HepG2 (cell line): ENCODE measurements around the gene WNK2. TPM values are rescaled to one million over a fixed set of nuclear protein-coding genes. Genes with fewer than 3 reads are reported as not detected.
A peak's percentile ranks its signal among the peaks of the same experiment; 100 is the strongest.

Source experiments
- ESRRA ChIP-seq: sonication (generic); formaldehyde crosslinking; IDR thresholded peaks from 2 replicates; pipeline ENCODE4 v1.5.1; 2020; ENCODE audit warnings: mild to moderate bottlenecking, low read depth, missing genetic modification reagents
- FOSL1 ChIP-seq: sonication (generic); formaldehyde crosslinking; IDR thresholded peaks from 2 replicates; pipeline ENCODE4 v1.9.0; 2021; ENCODE audit warnings: missing genetic modification reagents, borderline replicate concordance
- GATAD2A ChIP-seq: IDR thresholded peaks from 2 replicates; pipeline ENCODE4 v1.6.1; 2016
- HNRNPUL1 ChIP-seq: fragments of 200-400 bp; formaldehyde crosslinking; IDR thresholded peaks from 2 replicates; pipeline ENCODE4 v1.6.1; 2017; ENCODE audit warnings: low read depth, mild to moderate bottlenecking, low read length, moderate library complexity
- MAFK ChIP-seq, 2 experiments: IDR thresholded peaks in 1 of 2; conservative IDR thresholded peaks in 1 of 2; 2 replicates each; pipeline ENCODE4 v1.6.1; 2011; ENCODE audit warnings: improper control_type of control experiment in 2 of 2, low read length in 2 of 2
- PRMT3 ChIP-seq: sonication (generic); formaldehyde crosslinking; IDR thresholded peaks from 2 replicates; pipeline ENCODE4 v1.8.1; 2022; ENCODE audit warnings: low read depth, mild to moderate bottlenecking, moderate library complexity, missing genetic modification reagents, borderline replicate concordance
- RFX3 ChIP-seq: IDR thresholded peaks from 2 replicates; pipeline ENCODE4 v1.6.1; 2016; ENCODE audit warnings: missing biosample characterization, missing genetic modification reagents
- SMAD9 ChIP-seq: sonication (generic); formaldehyde crosslinking; IDR thresholded peaks from 2 replicates; pipeline ENCODE4 v1.5.1; 2020; ENCODE audit warnings: mild to moderate bottlenecking, missing genetic modification reagents
- SP5 ChIP-seq: IDR thresholded peaks from 2 replicates; pipeline ENCODE4 v1.6.1; 2016; ENCODE audit warnings: low read depth, borderline replicate concordance
- SYNCRIP ChIP-seq: fragments of 200-400 bp; formaldehyde crosslinking; IDR thresholded peaks from 2 replicates; pipeline ENCODE4 v1.6.1; 2018; ENCODE audit warnings: mild to moderate bottlenecking, low read depth, low read length; ENCODE audit not compliant: insufficient read depth
- U2AF1 ChIP-seq: fragments of 200-400 bp; formaldehyde crosslinking; optimal IDR thresholded peaks from 2 replicates; pipeline ENCODE3; 2017; ENCODE audit warnings: mild to moderate bottlenecking, low read depth, low read length
- ZNF101 ChIP-seq: sonication (generic); formaldehyde crosslinking; IDR thresholded peaks from 2 replicates; pipeline ENCODE4 v1.4.0; 2020; ENCODE audit warnings: mild to moderate bottlenecking, low read depth, missing genetic modification reagents, borderline replicate concordance
- ZNF484 ChIP-seq: sonication (generic); formaldehyde crosslinking; IDR thresholded peaks from 2 replicates; pipeline ENCODE4 v1.5.1; 2020; ENCODE audit warnings: mild to moderate bottlenecking, low read depth, missing genetic modification reagents, borderline replicate concordance
- ZNF567 ChIP-seq: sonication (generic); formaldehyde crosslinking; IDR thresholded peaks from 2 replicates; pipeline ENCODE4 v1.8.1; 2023; ENCODE audit warnings: mild to moderate bottlenecking, missing genetic modification reagents, borderline replicate concordance
- ZSCAN31 ChIP-seq: sonication (generic); formaldehyde crosslinking; IDR thresholded peaks from 2 replicates; pipeline ENCODE4 v1.5.0; 2020; ENCODE audit warnings: low read depth, mild to moderate bottlenecking, missing genetic modification reagents
- polyA plus RNA-seq, 8 experiments: library from polyadenylated mRNA; depleted of rRNA in 3 of 8; stranded (reverse) in 7 of 8; unstranded in 1 of 8; fragments of >200 nt; fragmentation: Illumina TruSeq in 4 of 8; extraction: Trizol in 4 of 8; gene quantifications; 2 replicates each; pipeline versions ENCODE4 v1.2.1 to v1.2.3, GENCODE V29; 2011 to 2016; ENCODE audit warnings: low read depth in 4 of 8, missing spikeins in 1 of 8, mixed read lengths in 1 of 8; ENCODE audit not compliant: insufficient read depth in 1 of 8
- total RNA-seq, 5 experiments: library from RNA; depleted of rRNA; stranded (reverse); fragments of >200 nt; fragmentation: Illumina TruSeq; extraction: Trizol; gene quantifications; 2 replicates each; pipeline ENCODE4 v1.2.3, GENCODE V29; 2016; ENCODE audit warnings: low read depth in 1 of 5
- TF ChIP-seq, protein P1 (sequence below): sonication (generic); formaldehyde crosslinking; IDR thresholded peaks from 2 replicates; pipeline ENCODE4 v1.4.0; 2020; ENCODE audit warnings: missing genetic modification reagents
- TF ChIP-seq, protein P2 (sequence below): IDR thresholded peaks from 2 replicates; pipeline ENCODE4 v1.6.1; 2016; ENCODE audit warnings: missing genetic modification reagents, missing compliant biosample characterization
- TF ChIP-seq, protein P3 (sequence below): sonication (generic); formaldehyde crosslinking; IDR thresholded peaks from 2 replicates; pipeline ENCODE4 v1.4.0; 2020; ENCODE audit warnings: missing genetic modification reagents
- TF ChIP-seq, protein P4 (sequence below): sonication (generic); formaldehyde crosslinking; IDR thresholded peaks from 2 replicates; pipeline ENCODE4 v1.5.1; 2020; ENCODE audit warnings: missing genetic modification reagents, mild to moderate bottlenecking, borderline replicate concordance
- TF ChIP-seq, protein P5 (sequence below): sonication (generic); formaldehyde crosslinking; IDR thresholded peaks from 2 replicates; pipeline ENCODE4 v1.9.0; 2021; ENCODE audit warnings: missing genetic modification reagents, borderline replicate concordance

WNK2 gene
- total and polyA plus RNA-seq, 2 of the 13 experiments (the other 11 are each of a cell fraction or from before 2014, with no cell fraction given): 10.5 to 12.0 TPM

DNA sequence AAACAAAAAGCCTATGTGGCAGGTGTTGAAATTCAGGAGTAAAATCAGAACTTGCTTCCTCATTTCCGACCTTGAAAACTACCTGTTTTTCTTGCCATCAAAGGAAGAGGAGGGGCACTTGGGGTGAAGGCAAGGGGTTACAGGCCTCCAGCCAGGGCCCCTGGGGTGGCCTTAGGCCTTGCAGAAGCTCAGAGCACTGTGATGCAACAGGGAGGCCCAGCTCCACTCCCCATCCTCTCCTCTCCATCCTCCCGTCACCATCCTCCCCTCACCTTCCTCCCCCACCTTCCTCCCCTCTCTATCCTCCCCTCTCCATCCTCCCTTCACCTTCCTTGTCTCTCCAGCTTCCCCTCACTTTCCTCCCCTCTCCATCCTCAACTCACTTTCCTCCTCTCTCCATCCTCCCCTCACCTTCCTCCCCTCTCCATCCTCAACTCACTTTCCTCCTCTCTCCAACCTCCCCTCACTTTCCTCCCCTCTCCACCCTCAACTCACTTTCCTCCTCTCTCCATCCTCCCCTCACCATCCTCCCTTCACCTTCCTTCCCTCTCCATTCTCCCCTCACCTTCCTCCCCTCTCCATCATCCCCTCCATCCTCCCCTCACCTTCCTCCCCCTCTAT, 111.6 kb downstream of the WNK2 start (continued):
- TF ChIP-seq, protein P1, sequence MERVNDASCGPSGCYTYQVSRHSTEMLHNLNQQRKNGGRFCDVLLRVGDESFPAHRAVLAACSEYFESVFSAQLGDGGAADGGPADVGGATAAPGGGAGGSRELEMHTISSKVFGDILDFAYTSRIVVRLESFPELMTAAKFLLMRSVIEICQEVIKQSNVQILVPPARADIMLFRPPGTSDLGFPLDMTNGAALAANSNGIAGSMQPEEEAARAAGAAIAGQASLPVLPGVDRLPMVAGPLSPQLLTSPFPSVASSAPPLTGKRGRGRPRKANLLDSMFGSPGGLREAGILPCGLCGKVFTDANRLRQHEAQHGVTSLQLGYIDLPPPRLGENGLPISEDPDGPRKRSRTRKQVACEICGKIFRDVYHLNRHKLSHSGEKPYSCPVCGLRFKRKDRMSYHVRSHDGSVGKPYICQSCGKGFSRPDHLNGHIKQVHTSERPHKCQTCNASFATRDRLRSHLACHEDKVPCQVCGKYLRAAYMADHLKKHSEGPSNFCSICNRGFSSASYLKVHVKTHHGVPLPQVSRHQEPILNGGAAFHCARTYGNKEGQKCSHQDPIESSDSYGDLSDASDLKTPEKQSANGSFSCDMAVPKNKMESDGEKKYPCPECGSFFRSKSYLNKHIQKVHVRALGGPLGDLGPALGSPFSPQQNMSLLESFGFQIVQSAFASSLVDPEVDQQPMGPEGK (CRISPR knock-in tag): no peak
- TF ChIP-seq HNRNPUL1 (no peak), SYNCRIP (no peak), FOSL1 (no peak), RFX3 (no peak), ZNF484 (CRISPR knock-in tag) (no peak), ZNF101 (no peak), ZSCAN31 (no peak), U2AF1 (no peak), GATAD2A (peak; percentile 45; the same call in 1 of the 2 replicates), MAFK (conservative IDR thresholded peaks at IDR 0.05 in 1 of 2, IDR thresholded peaks at IDR 0.05 in 1 of 2; ENCODE audit: low read length in 2 of 2) (no peak), ZNF567 (no peak), SP5 (CRISPR knock-in tag) (peak; percentile 37; the same call in 1 of the 2 replicates), SMAD9 (no peak), PRMT3 (CRISPR knock-in tag) (no peak), ESRRA (CRISPR knock-in tag) (no peak)
- TF ChIP-seq, protein P2, sequence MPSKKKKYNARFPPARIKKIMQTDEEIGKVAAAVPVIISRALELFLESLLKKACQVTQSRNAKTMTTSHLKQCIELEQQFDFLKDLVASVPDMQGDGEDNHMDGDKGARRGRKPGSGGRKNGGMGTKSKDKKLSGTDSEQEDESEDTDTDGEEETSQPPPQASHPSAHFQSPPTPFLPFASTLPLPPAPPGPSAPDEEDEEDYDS (CRISPR knock-in tag): no peak
- TF ChIP-seq, protein P3, sequence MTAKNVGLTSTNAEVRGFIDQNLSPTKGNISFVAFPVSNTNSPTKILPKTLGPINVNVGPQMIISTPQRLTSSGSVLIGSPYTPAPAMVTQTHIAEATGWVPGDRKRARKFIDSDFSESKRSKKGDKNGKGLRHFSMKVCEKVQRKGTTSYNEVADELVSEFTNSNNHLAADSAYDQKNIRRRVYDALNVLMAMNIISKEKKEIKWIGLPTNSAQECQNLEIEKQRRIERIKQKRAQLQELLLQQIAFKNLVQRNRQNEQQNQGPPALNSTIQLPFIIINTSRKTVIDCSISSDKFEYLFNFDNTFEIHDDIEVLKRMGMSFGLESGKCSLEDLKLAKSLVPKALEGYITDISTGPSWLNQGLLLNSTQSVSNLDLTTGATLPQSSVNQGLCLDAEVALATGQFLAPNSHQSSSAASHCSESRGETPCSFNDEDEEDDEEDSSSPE (CRISPR knock-in tag): no peak
- TF ChIP-seq, protein P4, sequence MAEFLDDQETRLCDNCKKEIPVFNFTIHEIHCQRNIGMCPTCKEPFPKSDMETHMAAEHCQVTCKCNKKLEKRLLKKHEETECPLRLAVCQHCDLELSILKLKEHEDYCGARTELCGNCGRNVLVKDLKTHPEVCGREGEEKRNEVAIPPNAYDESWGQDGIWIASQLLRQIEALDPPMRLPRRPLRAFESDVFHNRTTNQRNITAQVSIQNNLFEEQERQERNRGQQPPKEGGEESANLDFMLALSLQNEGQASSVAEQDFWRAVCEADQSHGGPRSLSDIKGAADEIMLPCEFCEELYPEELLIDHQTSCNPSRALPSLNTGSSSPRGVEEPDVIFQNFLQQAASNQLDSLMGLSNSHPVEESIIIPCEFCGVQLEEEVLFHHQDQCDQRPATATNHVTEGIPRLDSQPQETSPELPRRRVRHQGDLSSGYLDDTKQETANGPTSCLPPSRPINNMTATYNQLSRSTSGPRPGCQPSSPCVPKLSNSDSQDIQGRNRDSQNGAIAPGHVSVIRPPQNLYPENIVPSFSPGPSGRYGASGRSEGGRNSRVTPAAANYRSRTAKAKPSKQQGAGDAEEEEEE (CRISPR knock-in tag): no peak
- TF ChIP-seq, protein P5, sequence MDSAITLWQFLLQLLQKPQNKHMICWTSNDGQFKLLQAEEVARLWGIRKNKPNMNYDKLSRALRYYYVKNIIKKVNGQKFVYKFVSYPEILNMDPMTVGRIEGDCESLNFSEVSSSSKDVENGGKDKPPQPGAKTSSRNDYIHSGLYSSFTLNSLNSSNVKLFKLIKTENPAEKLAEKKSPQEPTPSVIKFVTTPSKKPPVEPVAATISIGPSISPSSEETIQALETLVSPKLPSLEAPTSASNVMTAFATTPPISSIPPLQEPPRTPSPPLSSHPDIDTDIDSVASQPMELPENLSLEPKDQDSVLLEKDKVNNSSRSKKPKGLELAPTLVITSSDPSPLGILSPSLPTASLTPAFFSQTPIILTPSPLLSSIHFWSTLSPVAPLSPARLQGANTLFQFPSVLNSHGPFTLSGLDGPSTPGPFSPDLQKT (CRISPR knock-in tag): no peak
- TF ChIP-seq, all 625 proteins: peak for 11
